HG03521 (cell line): ENCODE results near the gene LEFTY2.
"Not testable (repeated sequence)": the region's sequence is repeated elsewhere in the genome, so short reads cannot be mapped to it uniquely, and the experiment has no call there.

Source experiments
- ATAC-seq: cut with Tn5 transposase; IDR thresholded peaks from one replicate; pipeline ENCODE4 v1.9.1; 2021; ENCODE audit warnings: mild to moderate bottlenecking, moderate library complexity; ENCODE audit not compliant: unreplicated experiment

Gene LEFTY2

GRCh38 chr1:225941187-225941941 lies at the start of gene LEFTY2:
Gene LEFTY2, minus strand, starts transcription at chr1:225941220. Its CDS starts 80 bp downstream, at chr1:225941140.
- ATAC-seq: no peak

- no peak for ATAC-seq
Observed at GRCh38 chr1:225987491-225988316, 46.7 kb upstream of the LEFTY2 start.

GRCh38 chr1:225981714-225982113 lies 40.7 kb upstream of the LEFTY2 start:
- ATAC-seq: no peak

GRCh38 chr1:225980005-225980836 lies 39.2 kb upstream of the LEFTY2 start:
- ATAC-seq: no peak

GRCh38 chr1:225979421-225979820 lies 38.4 kb upstream of the LEFTY2 start:
- no peak for ATAC-seq

- ATAC-seq: peak; percentile 44
Observed at GRCh38 chr1:225977937-225978748, 37.1 kb upstream of the LEFTY2 start.

GRCh38 chr1:225975146-225975545 lies 34.1 kb upstream of the LEFTY2 start:
- not testable (repeated sequence) for ATAC-seq

- no peak for ATAC-seq
Observed at GRCh38 chr1:225974454-225974853, 33.4 kb upstream of the LEFTY2 start.

- no peak for ATAC-seq
Observed at GRCh38 chr1:225973158-225973557, 32.1 kb upstream of the LEFTY2 start.

- ATAC-seq: no peak
Observed at GRCh38 chr1:225972344-225973152, 31.5 kb upstream of the LEFTY2 start.

GRCh38 chr1:225970592-225971157 lies 29.7 kb upstream of the LEFTY2 start:
- not testable (repeated sequence) for ATAC-seq

- ATAC-seq: not testable (repeated sequence)
Observed at GRCh38 chr1:225969751-225970150, 28.7 kb upstream of the LEFTY2 start.

- ATAC-seq: no peak
Observed at GRCh38 chr1:225965231-225965630, 24.2 kb upstream of the LEFTY2 start.

GRCh38 chr1:225963735-225964530 lies 22.9 kb upstream of the LEFTY2 start:
- ATAC-seq: no peak

GRCh38 chr1:225962440-225962975 lies 21.5 kb upstream of the LEFTY2 start:
- peak; percentile 79 for ATAC-seq

- no peak for ATAC-seq
Observed at GRCh38 chr1:225961659-225962439, 20.8 kb upstream of the LEFTY2 start.

GRCh38 chr1:225958041-225958440 lies 17.0 kb upstream of the LEFTY2 start:
- no peak for ATAC-seq
